ENCODE data around the gene ZNF14. TPM values are rescaled to one million over a fixed set of nuclear protein-coding genes. Genes with fewer than 3 reads are reported as not detected.

Gene ZNF14
- total and polyA plus RNA-seq, 9 of the 15 experiments (the other 6 are each of a cell fraction or from before 2014, with no cell fraction given): 1.9 to 7.0 (median 4.0) TPM

DNA sequence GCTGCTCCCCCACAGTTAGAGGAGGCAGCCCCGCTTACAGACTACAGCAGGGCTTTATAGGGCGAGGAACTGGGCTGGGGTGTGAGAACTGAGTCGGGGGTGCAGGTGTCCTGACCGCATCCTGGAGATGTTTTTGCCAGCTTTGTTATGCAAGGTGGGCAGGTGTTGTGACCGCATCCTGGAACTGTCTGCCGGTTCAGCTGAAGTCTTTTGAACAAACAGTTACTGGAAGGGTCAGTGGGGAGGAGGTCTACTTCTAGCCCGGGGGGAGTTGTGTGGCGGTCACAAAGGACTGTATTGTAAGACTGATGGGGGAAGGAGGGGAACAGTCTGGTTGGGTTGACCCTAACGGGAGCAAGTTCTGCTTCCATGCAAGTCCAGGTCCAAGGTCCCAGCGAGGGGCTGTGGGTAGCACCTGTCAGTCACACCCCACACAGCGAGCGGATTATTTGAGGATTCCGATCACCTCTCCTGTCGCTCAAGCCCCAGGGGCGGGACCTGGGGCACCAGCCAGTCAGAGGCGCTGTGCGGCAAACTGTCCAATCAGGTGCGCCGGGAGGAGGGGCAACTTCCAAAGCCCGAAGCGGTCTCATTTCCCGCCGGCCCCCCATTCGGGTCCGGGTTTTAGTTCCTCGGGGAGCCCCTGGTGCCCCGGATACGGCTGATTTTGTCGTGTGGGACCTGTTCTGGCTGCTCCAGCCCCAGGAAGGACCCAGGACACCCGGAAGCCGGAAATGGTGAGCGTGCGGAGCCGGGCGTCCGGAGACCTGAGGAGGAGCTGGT is 64.5 kb downstream of the ZNF14 start, which contains the start of gene ZNF101 (continued):
- TF ChIP-seq ZNF584 (CRISPR knock-in tag; IDR thresholded peaks at IDR 0.05; ENCODE audit: low read depth) (no peak), PRPF4 (IDR thresholded peaks at IDR 0.05; ENCODE audit: insufficient read depth, low read depth, low read length, poor library complexity, severe bottlenecking) (no peak), HNRNPH1 (optimal IDR thresholded peaks at IDR 0.05; ENCODE audit: low read depth, low read length) (no peak), PTTG1 (tag; IDR thresholded peaks at IDR 0.05; ENCODE audit: low read depth) (no peak), ZNF174 (CRISPR knock-in tag; IDR thresholded peaks at IDR 0.05) (no peak), NCOA4 (IDR thresholded peaks at IDR 0.05; ENCODE audit: partially characterized antibody) (no peak), EWSR1 (IDR thresholded peaks at IDR 0.05; ENCODE audit: borderline replicate concordance, low read depth, partially characterized antibody) (no peak), ZC3H4 (CRISPR knock-in tag; IDR thresholded peaks at IDR 0.05; ENCODE audit: borderline replicate concordance) (no peak), GATAD2B (IDR thresholded peaks at IDR 0.05; ENCODE audit: borderline replicate concordance) (no peak), TBP (optimal IDR thresholded peaks at IDR 0.05; ENCODE audit: low read depth, low read length) (peak; percentile 83), POLR3A (IDR thresholded peaks at IDR 0.05; ENCODE audit: borderline replicate concordance, extremely low read depth, insufficient read depth, insufficient read length) (no peak), KHSRP (IDR thresholded peaks at IDR 0.05) (no peak), PHF20 (IDR thresholded peaks at IDR 0.05; ENCODE audit: partially characterized antibody) (peak; percentile 68), TRIM28 (IDR thresholded peaks at IDR 0.05) (no peak), MCM7 (IDR thresholded peaks at IDR 0.05) (no peak), ZNF354B (CRISPR knock-in tag; IDR thresholded peaks at IDR 0.05) (no peak), MTA1 (IDR thresholded peaks at IDR 0.05; ENCODE audit: borderline replicate concordance) (no peak), KDM5B (IDR thresholded peaks at IDR 0.05; ENCODE audit: insufficient replicate concordance, low read depth, low read length) (peak; percentile 78), GABPA (tag; conservative IDR thresholded peaks at IDR 0.05; ENCODE audit: low read depth) (peak; percentile 89), POLR2B (IDR thresholded peaks at IDR 0.05; ENCODE audit: low read depth, partially characterized antibody) (peak; percentile 76), EP300 (IDR thresholded peaks at IDR 0.05; ENCODE audit: low read length) (no peak)
- TF ChIP-seq, protein P1, sequence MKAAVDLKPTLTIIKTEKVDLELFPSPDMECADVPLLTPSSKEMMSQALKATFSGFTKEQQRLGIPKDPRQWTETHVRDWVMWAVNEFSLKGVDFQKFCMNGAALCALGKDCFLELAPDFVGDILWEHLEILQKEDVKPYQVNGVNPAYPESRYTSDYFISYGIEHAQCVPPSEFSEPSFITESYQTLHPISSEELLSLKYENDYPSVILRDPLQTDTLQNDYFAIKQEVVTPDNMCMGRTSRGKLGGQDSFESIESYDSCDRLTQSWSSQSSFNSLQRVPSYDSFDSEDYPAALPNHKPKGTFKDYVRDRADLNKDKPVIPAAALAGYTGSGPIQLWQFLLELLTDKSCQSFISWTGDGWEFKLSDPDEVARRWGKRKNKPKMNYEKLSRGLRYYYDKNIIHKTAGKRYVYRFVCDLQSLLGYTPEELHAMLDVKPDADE (conservative IDR thresholded peaks at IDR 0.05; ENCODE audit: control insufficient read depth, low read depth, low read length): 0 out of 2 replicates have a peak, but pooled peaks have one; percentile 37
- TF ChIP-seq, protein P2, sequence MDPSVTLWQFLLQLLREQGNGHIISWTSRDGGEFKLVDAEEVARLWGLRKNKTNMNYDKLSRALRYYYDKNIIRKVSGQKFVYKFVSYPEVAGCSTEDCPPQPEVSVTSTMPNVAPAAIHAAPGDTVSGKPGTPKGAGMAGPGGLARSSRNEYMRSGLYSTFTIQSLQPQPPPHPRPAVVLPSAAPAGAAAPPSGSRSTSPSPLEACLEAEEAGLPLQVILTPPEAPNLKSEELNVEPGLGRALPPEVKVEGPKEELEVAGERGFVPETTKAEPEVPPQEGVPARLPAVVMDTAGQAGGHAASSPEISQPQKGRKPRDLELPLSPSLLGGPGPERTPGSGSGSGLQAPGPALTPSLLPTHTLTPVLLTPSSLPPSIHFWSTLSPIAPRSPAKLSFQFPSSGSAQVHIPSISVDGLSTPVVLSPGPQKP (CRISPR knock-in tag; IDR thresholded peaks at IDR 0.05): no peak
- TF ChIP-seq, protein P3, sequence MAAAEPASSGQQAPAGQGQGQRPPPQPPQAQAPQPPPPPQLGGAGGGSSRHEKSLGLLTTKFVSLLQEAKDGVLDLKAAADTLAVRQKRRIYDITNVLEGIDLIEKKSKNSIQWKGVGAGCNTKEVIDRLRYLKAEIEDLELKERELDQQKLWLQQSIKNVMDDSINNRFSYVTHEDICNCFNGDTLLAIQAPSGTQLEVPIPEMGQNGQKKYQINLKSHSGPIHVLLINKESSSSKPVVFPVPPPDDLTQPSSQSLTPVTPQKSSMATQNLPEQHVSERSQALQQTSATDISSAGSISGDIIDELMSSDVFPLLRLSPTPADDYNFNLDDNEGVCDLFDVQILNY (CRISPR knock-in tag; IDR thresholded peaks at IDR 0.05): no peak

Measured in K562 (cell line).